Kasumi-1 (cell line): ENCODE data around the gene BIRC7.

ENCODE experiments used
- DNase-seq, 2 experiments: peaks; one replicate each; lab custom pipeline; 2025; lab: John Stamatoyannopoulos, UW

The BIRC7 gene

DNA sequence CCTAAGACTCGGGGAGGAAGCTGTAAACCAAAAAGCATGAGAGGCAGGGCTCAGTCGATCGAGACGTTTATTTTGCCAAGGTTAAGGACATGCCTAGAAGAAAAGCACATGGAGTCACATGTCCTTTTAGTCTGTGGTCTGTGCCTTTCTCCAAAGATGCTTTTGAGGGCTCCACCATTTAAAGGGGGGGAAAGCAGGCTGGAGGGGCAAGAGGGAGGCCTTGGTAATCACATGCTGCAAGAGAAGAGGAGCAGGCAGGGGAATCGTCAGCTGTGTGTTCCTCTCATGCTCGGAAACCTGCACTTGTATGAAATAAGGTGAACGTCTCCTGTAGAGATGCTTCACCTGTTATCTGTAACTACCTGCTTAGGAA is 10.6 kb upstream of the BIRC7 start:
- no peak for DNase-seq

DNA sequence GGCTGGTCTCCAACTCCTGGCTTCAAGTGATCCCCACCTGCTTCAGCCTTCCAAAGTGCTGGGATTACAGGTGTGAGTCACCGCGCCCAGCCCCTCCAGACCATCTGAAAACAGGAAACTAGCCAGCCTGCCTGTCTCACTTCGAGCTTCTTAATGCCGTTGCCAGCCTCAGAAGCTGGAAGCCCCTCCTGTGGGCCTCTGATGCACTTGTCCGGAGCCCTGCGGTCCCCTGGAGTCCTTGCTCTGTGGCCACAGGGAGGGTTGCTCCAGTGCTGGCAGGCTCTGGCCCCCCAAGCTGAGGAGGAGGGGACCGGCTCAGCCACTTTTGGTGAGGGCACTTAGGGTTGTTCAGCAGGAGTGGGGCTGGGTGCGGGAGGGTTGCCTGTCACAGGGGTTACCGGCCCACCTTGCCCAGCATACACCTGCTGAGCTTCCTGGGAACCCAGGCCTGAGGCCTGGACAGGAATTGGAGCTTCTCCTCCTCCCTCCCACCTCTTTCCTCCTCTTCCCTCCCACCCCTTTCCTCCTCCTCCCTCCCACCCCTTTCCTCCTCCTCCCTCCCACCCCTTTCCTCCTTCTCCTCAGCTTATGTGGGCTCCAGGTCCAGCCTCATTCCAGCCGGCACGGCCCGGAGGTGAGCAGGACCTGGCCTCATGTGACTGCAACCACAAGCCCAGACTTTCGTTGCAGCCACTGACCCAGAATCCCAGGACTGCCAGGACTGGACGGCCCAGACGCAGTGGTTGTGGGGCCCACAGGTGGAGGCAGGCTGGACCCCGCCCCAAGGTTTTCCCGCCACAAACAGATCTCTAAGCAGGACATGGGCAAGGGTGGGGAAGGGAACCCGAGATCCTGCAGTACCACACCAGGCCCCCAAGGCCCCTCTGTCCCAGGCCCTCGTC is 9.4 kb upstream of the BIRC7 start:
- no peak for DNase-seq

DNA sequence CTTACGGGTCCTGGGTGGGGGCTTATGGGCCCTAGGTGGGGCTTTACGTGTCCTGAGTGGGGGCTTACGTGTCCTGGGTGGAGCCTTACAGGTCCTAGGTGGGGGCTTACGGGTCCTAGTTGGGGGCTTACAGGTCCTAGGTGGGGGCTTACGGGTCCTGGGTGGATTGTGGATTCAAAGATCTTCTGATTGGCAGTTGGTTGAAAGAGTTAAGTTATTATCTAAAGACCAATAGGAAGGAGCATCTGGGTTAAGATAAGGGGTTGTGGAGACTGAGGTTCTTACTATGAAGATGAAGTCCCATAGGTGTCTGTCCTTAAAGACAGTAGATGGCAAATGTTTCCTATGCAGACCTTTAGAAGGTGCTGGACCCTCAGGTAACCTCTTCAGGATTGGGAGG is 8.4 kb upstream of the BIRC7 start:
- DNase-seq: no peak

DNA sequence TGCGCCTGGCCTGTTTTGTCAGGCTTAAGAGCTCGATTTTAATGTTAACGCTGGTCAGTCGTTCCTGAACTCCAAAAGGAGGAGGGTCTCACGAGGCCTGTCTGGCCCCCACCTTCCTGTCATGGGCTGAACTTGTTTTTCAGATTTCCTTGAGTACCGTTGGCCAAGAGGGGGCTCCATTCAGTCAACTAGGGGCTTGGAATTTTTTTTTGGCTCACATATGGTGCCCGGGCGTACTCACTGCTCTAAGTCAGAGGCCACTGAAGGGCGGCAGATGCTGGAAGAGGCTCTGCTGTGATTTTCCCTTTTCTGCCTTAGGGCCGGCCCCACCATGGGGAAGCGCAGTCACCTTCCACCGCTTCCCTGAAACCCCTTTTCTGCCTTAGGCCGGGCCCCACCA is 6.9 kb upstream of the BIRC7 start:
- no peak for DNase-seq

DNA sequence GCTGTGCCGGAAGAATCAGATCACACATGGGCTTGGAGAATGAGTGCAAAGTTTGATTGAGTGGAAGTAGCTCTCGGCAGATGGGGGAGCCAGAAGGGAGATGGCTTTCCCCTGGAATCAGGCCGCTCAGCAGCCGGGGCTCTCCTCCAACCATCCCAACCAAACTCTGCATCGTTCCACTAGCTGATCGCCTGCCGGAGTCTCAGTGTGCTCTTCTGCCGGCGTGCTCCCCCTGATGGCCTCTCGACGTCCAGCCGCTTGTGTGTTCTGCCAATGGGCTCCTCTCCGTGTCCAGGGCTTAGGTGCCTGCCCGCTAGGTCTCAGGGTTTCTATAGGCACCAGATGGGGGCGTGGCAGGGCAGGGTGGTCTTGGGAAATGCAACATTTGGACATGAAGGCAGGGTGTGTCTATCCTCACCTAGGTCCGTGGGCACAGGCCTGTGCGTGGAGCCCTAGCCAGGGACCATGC is 4.9 kb upstream of the BIRC7 start:
- peak in 1 of 2 experiments; percentile 22 for DNase-seq

DNA sequence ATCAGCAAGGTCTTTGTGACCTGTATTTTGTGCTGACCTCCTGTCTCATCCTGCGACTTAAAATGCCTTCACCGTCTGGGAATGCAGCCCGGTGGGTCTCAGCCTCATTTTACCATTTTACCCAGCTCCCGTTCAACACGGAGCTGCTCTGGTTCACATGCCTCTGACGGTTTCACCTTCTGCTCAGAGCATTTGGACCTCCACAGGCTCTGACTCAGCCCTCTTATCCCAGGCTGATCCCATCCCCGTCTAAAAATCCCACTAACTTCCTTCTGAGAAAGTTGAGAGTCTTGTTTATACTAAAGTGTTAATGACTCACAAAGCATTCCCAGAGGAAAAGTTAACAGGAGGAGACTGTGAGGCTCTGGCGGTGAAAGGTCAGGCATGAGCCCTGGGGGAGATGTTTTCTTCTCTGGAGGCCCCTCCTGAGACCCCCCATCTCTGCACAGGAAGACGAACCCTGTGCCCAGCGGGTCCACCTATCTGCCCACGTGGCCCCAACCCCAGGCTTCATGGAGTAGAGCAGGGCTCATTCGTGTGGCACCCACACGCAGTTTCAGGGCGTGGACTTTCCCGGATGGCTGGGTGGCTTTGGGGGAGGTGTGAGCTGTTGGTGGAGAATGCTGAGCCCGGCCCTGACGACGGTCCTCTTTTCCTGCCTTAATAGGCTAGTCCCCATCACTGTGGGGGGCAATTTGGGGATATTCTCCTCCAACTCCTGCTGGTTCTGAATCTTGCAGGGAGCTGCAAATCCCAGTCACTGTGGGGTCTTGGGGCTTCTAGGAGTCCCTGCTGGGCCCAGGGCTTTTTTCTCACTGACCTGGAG is 3.3 kb upstream of the BIRC7 start:
- DNase-seq: no peak

DNA sequence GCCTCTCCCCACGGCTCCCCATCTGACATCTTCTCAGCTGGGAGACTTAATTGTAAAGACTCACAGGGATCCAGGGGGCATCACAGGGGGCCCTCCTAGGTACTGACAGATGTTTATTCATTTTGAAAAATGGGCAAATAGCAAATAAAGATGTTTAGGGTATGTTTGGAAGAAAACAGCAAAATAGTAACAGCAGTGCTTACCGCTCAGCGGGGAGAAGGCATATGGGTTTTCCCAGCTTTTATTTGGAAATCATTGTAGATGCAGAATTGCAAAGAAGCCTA is 2.7 kb upstream of the BIRC7 start:
- no peak for DNase-seq

DNA sequence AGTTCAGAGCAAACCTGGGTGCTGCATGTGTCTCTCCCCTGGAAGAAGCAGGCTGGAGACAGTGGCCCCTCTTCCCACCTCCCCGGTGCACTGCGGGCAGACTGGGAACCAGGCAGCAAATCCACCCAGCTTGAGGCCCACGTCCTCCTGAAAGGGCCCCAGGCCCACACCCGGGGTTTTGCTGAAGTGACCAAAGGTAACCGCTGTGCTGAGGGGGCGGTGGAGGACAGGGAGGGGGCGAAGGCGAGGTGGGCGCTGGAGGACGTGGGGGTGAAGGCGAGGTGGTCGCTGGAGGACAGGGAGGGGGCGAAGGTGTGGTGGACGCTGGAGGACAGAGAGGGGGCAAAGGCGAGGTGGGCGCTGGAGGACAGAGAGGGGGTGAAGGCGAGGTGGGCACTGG is 1.8 kb upstream of the BIRC7 start:
- DNase-seq: no peak

DNA sequence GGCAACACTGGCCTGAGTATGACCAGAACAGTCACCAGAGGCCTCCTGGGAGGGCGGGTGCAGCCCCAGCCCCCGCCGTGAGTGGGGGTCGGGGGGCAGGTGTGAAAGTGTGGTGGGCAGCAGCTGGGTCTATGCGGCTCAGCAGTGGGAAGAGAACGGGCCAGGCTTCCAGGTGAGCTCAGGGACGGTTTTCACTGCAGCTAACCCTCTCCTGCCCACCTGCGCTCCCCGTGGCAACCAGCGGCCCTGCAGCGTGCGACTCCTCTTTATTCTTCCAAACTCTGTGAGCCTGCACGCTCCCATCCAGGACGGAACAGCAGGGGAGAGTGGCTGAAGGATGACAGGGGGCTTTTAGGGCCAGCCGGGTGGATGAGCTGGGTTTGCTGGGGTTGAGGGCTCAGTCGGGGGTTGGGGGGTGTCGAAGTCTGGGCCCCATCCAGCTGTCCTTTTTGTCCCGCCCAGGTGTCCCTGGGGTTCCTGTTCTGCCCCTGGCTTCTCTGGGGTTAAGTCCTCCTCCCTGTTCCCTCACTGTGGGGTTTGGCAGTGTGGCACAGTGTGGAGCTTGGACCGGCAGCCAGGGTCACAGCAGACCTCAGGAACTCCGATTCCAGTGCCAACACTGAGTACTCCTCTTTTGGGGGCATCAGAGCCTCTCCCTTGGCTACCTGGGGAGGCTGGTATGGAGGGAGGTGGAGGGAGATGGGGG is 859 bp upstream of the BIRC7 start:
- DNase-seq: peak in 1 of 2 experiments; percentile 31

DNA sequence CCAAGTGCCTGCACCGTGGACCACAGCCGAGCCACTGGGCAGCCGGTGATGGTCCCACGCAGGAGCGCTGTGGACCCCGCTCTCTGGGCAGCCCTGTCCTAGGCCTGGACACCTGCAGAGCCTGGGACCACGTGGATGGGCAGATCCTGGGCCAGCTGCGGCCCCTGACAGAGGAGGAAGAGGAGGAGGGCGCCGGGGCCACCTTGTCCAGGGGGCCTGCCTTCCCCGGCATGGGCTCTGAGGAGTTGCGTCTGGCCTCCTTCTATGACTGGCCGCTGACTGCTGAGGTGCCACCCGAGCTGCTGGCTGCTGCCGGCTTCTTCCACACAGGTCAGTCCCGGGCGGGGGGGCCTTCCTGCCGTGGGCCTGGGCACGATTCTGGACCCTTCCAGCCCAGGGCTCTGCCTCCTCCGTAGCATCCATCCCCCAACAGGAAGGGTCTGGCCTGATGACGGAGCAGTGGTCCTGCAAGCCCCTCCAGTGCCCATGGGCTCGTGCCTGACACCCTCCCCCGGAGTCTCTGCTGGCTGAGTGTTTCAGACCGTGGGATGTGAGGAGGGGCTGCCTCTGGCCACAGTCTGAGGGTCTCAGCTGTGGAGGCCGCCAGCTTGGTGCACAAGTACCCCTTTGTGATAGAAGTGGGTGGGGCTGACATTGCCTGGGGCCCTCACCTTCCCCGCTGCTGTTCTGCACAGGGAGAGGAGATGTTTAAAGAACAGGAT is 572 bp downstream of the BIRC7 start:
- DNase-seq: no peak

DNA sequence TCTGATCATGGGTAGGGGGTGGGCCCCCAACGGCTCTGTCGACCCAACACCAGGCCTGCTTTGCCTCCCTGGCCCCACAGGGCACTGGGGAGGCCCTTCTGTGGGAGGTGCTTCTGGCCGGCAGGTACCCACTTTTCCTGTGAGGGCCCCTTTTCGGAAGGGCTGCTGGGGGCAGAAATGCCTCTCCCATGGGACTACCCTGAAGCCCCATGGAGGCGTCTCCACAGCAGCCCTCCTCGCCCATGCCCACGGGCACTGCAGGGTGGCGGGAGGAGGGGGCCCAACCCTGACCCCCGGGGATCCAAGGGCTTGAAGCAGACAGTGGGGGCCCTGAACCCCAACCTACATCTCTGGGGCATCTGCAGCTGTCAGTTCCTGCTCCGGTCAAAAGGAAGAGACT is 2.3 kb downstream of the BIRC7 start:
- DNase-seq: no peak

DNA sequence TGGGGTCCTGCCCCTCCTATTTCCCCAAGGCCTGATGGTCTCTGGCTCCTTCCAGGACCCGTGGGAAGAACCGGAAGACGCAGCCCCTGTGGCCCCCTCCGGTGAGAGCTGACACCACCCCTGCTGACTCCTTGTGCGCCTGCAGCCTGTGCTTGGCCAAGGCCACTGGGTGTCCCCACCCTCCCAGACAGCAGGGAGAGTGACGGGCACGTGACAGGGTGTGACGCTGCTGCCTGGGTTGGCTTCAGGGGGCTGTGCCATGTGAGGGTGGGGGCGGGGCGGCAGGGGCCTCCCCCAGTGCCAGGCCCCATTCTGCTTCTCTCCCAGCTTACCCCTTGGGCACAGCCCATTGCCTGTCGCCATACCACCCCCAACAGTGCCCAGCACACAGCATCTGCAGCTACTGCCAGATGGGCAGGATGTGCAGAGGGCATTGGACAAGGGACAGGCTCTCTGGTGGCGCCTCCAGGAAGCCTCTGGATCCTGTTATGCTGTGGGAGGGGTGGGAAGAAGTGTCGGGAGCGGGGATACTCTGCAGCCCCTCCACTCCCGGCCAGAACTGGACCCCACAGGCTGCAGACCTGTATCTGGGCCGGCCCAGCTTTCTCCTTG is 2.9 kb downstream of the BIRC7 start:
- no peak for DNase-seq

DNA sequence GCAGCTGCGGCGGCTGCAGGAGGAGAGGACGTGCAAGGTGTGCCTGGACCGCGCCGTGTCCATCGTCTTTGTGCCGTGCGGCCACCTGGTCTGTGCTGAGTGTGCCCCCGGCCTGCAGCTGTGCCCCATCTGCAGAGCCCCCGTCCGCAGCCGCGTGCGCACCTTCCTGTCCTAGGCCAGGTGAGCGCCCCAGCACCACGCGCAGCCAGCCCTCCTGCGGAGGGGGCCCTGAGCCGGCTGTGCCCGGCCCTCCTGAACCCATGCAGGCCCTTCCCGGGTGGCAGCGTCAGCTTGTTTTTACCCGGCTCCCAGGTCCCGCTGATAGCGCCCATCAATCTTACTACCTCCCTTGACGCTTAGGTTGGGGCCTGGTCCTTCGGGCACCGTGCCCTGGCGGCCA is 3.7 kb downstream of the BIRC7 start:
- DNase-seq: no peak

DNA sequence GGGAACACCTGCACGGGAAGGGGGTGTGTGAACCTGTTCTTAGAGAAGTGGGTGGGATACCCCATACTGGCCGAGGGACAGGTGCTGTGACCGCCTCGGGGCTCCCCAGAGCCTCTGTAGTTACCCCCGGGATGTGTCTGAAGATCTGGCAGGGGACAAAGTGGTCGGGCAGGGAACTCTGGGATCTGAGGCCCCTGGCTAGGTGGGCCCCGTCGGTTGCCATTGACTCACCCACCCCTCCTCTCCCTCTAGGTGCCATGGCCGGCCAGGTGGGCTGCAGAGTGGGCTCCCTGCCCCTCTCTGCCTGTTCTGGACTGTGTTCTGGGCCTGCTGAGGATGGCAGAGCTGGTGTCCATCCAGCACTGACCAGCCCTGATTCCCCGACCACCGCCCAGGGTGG is 4.3 kb downstream of the BIRC7 start:
- DNase-seq: no peak

DNA sequence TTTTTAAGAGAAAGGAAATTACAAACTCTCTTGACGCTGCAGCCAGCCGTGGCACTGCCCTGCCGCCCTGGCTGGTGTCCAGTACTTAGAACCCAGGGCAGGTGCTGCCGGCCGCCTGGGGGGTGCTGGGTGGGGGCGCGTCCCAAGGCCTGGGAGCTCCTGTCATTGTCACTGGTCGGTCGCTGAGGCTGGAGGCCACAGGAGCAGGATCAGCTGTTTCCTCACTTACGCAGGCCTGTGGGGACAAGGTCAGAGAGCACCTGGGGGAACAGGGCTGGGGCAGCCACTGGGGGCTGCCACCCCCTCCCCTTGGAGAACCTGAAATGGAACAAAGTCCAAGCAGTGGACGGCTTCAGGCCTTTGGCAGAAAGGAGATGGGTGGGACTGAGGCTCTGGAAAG is 5.6 kb downstream of the BIRC7 start:
- no peak for DNase-seq

DNA sequence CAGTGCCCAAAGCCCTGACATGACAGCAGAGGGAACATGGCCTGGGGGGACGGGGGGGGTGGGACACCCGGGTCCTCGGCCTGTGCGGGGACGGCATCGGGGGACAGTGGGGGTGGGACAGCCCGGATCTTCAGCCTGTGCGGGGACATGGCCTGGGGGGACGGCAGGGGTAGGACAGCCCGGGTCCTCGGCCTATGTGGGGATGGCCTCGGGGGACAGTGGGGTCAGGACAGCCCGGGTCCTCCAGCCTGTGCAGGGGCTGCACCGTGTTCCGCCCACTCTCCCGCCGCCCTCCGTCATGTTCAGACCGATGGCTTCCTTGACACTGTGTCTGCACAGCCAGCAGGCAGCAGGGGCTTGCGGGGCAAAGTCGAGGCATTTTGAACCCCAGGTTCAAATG is 7.0 kb downstream of the BIRC7 start:
- no peak for DNase-seq

DNA sequence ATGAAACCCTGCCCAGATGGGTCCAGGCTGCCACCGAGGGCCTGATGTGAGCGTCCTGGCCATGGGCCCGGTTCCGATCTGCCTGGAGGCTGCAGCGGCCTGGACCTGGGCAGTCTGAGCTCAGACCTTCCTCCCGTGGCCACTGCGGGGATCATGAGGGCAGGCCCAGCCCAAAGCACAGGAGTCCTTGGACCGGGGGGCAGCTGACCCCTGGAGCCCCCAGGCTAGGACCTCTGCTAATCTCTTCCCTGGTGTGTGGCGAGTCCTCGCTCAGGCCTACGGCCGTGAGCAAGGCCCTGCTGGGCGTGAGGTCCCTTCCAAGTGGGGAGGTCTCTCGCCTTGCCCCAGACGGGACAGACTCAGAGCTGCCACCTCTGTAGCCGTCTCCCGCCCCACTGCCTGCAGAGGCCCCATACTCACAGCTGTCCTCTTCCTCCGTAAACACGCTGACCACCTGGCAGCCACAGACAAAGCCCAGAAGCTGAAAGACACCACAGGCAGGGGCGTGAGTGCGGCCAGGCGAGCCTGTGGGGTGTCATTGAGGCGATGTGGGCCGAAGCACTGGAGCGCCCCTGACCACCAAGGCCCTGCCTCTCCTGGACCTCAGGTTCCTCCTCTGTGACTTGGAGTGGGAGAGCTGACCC is 8.0 kb downstream of the BIRC7 start:
- no peak for DNase-seq

DNA sequence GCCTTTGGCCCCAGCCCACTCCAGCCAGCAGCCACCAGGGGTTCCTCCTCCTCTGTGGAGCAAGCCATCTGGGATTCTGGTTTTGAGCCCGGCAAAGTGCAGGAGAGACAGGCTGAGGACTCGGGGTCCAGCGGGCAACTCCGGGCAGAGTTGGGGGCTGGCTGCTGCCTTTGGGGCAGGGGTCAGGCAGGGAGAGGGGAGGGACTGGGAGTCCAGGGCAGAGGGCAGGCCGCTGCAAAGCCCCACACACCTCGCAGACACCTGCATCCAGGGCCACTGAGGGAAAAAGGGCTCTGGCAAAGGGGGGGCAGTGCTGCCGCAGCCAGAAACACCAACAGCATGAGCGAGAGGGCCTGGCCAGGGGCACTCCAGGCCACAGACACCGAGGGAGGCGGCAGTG is 8.8 kb downstream of the BIRC7 start:
- no peak for DNase-seq

DNA sequence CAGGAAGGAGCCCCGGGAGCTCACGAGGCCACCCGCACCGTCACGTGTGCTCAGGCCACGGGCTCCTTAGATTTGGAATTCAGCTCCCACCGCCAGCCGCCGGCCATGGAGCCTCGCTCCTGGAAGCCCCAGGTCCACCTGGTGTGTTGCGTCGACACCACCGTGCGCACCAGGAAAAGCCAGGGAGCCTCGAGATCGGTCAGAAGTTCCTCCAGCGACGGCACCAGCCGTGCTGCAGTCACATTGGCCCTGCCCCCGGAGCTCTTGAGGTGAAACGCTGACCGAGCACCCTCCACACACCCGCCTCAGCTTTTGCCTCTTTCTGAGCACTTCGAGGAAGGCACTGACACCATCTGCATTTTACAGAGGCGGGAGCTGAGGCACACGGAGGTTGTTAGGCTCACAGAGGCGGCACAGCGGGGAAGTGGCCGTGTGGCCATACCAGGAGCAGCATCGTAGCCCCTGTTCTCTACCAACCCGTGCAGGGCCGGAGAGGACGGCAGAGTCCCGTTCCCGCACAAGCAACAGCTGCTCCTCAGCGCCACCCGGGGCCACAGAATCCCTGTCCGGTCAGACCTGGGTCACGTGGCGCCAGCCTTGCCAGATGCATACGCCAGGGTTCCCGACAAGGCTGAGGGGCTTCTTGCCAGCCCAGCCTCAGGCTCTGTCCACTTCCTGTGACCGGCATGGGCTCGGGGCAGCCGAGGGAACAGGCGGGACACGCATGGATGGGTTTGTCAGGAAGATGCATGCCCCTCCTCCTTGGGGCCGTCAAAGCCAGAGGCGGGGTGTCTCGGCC is 11.0 kb downstream of the BIRC7 start:
- no peak for DNase-seq

DNA sequence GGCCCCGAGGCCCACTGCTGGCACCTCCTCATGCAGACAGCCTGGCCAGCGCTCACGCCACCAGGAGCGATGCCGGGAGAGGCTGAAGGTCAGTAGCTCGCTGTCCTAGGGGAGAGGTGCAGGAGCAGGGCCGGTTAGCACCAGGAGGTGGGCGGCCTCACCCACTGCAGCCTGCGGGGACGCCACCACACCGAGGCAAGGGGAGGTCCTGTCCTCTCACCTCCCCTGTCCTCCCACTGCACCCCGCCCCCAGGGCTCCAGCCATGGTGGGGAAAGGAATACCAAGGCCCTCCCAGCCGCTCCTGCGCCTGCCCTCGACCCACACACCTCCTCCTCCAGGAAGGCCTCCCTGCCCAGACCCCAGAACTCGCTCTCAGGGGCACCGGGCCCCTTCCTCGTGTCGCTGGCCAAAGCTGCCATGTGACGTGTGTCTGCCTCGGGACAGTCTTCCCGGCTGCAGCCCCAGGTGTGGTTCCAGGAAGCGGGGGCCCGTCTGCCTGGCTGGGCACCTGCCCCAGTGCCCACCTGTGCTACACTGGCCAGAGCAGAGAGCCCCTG is 12.0 kb downstream of the BIRC7 start:
- DNase-seq: no peak
